Measurements from ENCODE around the gene KCNJ14. TPM values are rescaled to one million over a fixed set of nuclear protein-coding genes. Genes with fewer than 3 reads are reported as not detected.

The KCNJ14 gene
- total RNA-seq, 1 donor from 2014 or later: 0.82 TPM

Other genes with a start within 250 kb of the KCNJ14 start
- gene CARD8, start 199.7 kb upstream of the KCNJ14 start, total RNA-seq: 12.6 TPM
- gene ZNF114, start 185.5 kb upstream of the KCNJ14 start, total RNA-seq: 6.9 TPM
- gene EMP3, start 130.0 kb upstream of the KCNJ14 start, total RNA-seq: 3.7 TPM
- 3.7 TPM for gene TMEM143, start 91.6 kb upstream of the KCNJ14 start, total RNA-seq
- not detected for gene SYNGR4, start 91.2 kb upstream of the KCNJ14 start, total RNA-seq
- gene KDELR1, start 64.0 kb upstream of the KCNJ14 start, total RNA-seq: 21.6 TPM
- gene GRIN2D, start 61.9 kb upstream of the KCNJ14 start, total RNA-seq: 2.9 TPM
- gene GRWD1, start 9.6 kb upstream of the KCNJ14 start, total RNA-seq: 6.9 TPM
- 78.3 TPM for gene CYTH2, start 13.8 kb downstream of the KCNJ14 start, total RNA-seq
- gene LMTK3, start 56.3 kb downstream of the KCNJ14 start, total RNA-seq: 10.6 TPM
- 0.82 TPM for gene SULT2B1, start 96.6 kb downstream of the KCNJ14 start, total RNA-seq
- gene SPACA4, start 151.2 kb downstream of the KCNJ14 start, total RNA-seq: not detected
- 0.41 TPM for gene FAM83E, start 159.5 kb downstream of the KCNJ14 start, total RNA-seq
- 1,742 TPM for gene RPL18, start 163.6 kb downstream of the KCNJ14 start, total RNA-seq
- 6.9 TPM for gene SPHK2, start 163.9 kb downstream of the KCNJ14 start, total RNA-seq
- gene DBP, start 181.8 kb downstream of the KCNJ14 start, total RNA-seq: 4.9 TPM
- gene CA11, start 190.6 kb downstream of the KCNJ14 start, total RNA-seq: 12.6 TPM
- not detected for gene NTN5, start 217.4 kb downstream of the KCNJ14 start, total RNA-seq
- under 0.01 TPM for gene FUT2, start 240.4 kb downstream of the KCNJ14 start, total RNA-seq

All from frontal cortex (tissue), 1 donor.